Activated T-helper 1 cell treated with anti-CD3 and anti-CD28 coated beads, Interleukin-12 subunit alpha, Interleukin-12 subunit beta, Interleukin-2, Interleukin-4 antibody, amounts not matched to agents 30 ng/mL and 10 ng/mL and 1 ng/mL, durations not matched to agents 14 hours and 24 hours and 36 hours (primary cell): ENCODE data around the gene TSHZ3. TPM values are rescaled to one million over a fixed set of nuclear protein-coding genes. Genes with fewer than 3 reads are reported as not detected.

Experiments used
- DNase-seq: peaks from one replicate; pipeline ENCODE4 v3.0.0; 2021; ENCODE audit warnings: low spot score
- H3K27ac Mint-ChIP-seq: one replicate; pipeline ENCODE4 v1.8.0; 2021; ENCODE audit warnings: mild to moderate bottlenecking, mixed read lengths
- H3K27me3 Mint-ChIP-seq: one replicate; pipeline ENCODE4 v1.8.0; 2022; ENCODE audit warnings: mild to moderate bottlenecking, moderate library complexity, mixed read lengths; ENCODE audit not compliant: insufficient read depth
- H3K36me3 Mint-ChIP-seq: one replicate; pipeline ENCODE4 v1.8.0; 2021; ENCODE audit warnings: low read depth, mixed read lengths
- H3K4me1 Mint-ChIP-seq: one replicate; pipeline ENCODE4 v1.8.0; 2021; ENCODE audit warnings: low read depth, mixed read lengths
- H3K4me3 Mint-ChIP-seq: one replicate; pipeline ENCODE4 v1.8.0; 2021; ENCODE audit warnings: mild to moderate bottlenecking, moderate library complexity, mixed read lengths
- H3K9me3 Mint-ChIP-seq: one replicate; pipeline ENCODE4 v1.8.0; 2021; ENCODE audit warnings: mixed read lengths
- intact Hi-C: fragments of 100-400 bp; cut with micrococcal nuclease; formaldehyde crosslinking; loops from one replicate; pipeline ENCODE4 v1.15.1; 2024
- total RNA-seq: library from RNA; stranded (reverse); gene quantifications from 2 replicates; pipeline ENCODE4 v1.2.3, GENCODE V29; 2022

TSHZ3 gene
- total RNA-seq, 1 donor from 2014 or later, result 2.0 TPM

DNA sequence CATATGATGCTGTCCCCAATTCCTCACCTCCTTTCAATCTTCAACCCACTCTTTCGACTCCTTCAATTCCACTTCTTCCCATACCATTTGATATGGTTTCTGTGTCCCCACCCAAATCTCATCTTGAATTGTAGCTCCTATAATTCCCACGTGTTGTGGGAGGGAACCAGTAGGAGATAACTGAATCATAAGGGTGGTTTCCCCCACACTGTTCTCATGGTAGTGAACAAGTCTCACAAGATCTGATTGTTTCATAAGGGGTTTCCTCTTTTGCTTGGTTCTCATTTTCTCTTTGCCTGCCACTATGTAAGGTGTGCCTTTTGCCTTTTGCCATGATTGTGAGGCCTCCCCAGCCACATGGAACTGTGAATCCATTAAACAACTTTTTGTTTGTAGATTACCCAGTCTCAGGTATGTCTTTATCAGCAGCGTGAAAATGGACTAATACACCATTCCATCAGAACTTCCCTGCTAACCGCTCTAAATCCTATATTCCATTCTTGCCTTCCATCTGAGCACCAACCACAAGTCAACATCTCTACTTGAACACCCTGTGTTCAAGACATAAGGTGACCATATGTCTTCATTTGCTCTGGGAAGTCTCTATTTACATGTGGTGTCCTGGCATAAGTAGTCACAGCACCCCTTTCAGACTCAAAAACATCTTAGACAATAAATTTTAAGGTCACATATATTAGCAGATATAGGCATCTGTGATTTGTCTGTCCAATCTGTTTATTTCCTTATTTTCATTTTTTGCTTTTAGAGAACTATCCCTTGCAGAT, 122.9 kb downstream of the TSHZ3 start:
- Mint-ChIP-seq H3K9me3 (peaks cover 12% of the 10 kb centered on the region), H3K36me3 (peaks cover 2% of the 10 kb centered on the region), H3K4me1 (peaks cover 13% of the 10 kb centered on the region), H3K27me3 (peaks cover 13% of the 10 kb centered on the region), H3K27ac (no peak overlapping the region), H3K4me3 (no peak overlapping the region)
- no peak for DNase-seq
- intact Hi-C loops, result no loop called here
